HepG2 (cell line): Measurements from ENCODE around the gene FNBP1L. TPM values are rescaled to one million over a fixed set of nuclear protein-coding genes. Genes with fewer than 3 reads are reported as not detected.

Source experiments
- CHD4 ChIP-seq: fragments of 200-600 bp; sonication (generic); IDR thresholded peaks from 2 replicates; pipeline ENCODE4 v1.7.0; 2017; ENCODE audit warnings: mild to moderate bottlenecking, low read length, borderline replicate concordance
- EEA1 ChIP-seq: sonication (generic); formaldehyde crosslinking; IDR thresholded peaks from 2 replicates; pipeline ENCODE4 v1.5.1; 2020; ENCODE audit warnings: mild to moderate bottlenecking, missing genetic modification reagents, borderline replicate concordance
- GFI1 ChIP-seq: sonication (generic); formaldehyde crosslinking; IDR thresholded peaks from 2 replicates; pipeline ENCODE4 v1.5.0; 2020; ENCODE audit warnings: missing genetic modification reagents, mild to moderate bottlenecking, borderline replicate concordance
- JARID2 ChIP-seq: sonication (generic); formaldehyde crosslinking; IDR thresholded peaks from 2 replicates; pipeline ENCODE4 v1.8.1; 2023; ENCODE audit warnings: missing genetic modification reagents, inconsistent platforms; ENCODE audit not compliant: insufficient replicate concordance
- NBN ChIP-seq: fragments of 450-650 bp; conservative IDR thresholded peaks from 2 replicates; pipeline ENCODE4 v1.6.1; 2017
- THAP11 ChIP-seq: IDR thresholded peaks from 2 replicates; pipeline ENCODE4 v1.6.1; 2016; ENCODE audit warnings: missing biosample characterization, missing genetic modification reagents
- ZBTB3 ChIP-seq: sonication (generic); formaldehyde crosslinking; IDR thresholded peaks from 2 replicates; pipeline ENCODE4 v1.4.0; 2020; ENCODE audit warnings: low read depth, mild to moderate bottlenecking, moderate library complexity, missing genetic modification reagents, borderline replicate concordance
- ZMAT3 ChIP-seq: sonication (generic); formaldehyde crosslinking; conservative IDR thresholded peaks from 2 replicates; pipeline ENCODE4 v1.7.0; 2021; ENCODE audit warnings: missing genetic modification reagents
- ZMYM4 ChIP-seq: sonication (generic); formaldehyde crosslinking; IDR thresholded peaks from 2 replicates; pipeline ENCODE4 v1.8.1; 2023; ENCODE audit warnings: mild to moderate bottlenecking, missing genetic modification reagents
- ZNF878 ChIP-seq: sonication (generic); formaldehyde crosslinking; IDR thresholded peaks from 2 replicates; pipeline ENCODE4 v1.8.1; 2023; ENCODE audit warnings: mild to moderate bottlenecking, missing genetic modification reagents, moderate library complexity
- polyA plus RNA-seq, 8 experiments: library from polyadenylated mRNA; depleted of rRNA in 3 of 8; stranded (reverse) in 7 of 8; unstranded in 1 of 8; fragments of >200 nt; fragmentation: Illumina TruSeq in 4 of 8; extraction: Trizol in 4 of 8; gene quantifications; 2 replicates each; pipeline versions ENCODE4 v1.2.1 to v1.2.3, GENCODE V29; 2011 to 2016; ENCODE audit warnings: low read depth in 4 of 8, missing spikeins in 1 of 8, mixed read lengths in 1 of 8; ENCODE audit not compliant: insufficient read depth in 1 of 8
- total RNA-seq, 5 experiments: library from RNA; depleted of rRNA; stranded (reverse); fragments of >200 nt; fragmentation: Illumina TruSeq; extraction: Trizol; gene quantifications; 2 replicates each; pipeline ENCODE4 v1.2.3, GENCODE V29; 2016; ENCODE audit warnings: low read depth in 1 of 5
- TF ChIP-seq, protein P1 (sequence below): sonication (generic); formaldehyde crosslinking; IDR thresholded peaks from 2 replicates; pipeline ENCODE4 v1.4.0; 2020; ENCODE audit warnings: mild to moderate bottlenecking, missing genetic modification reagents
- TF ChIP-seq, protein P2 (sequence below): sonication (generic); IDR thresholded peaks from 2 replicates; pipeline ENCODE4 v1.6.1; 2016; ENCODE audit warnings: low read depth, borderline replicate concordance
- TF ChIP-seq, protein P3 (sequence below): sonication (generic); formaldehyde crosslinking; IDR thresholded peaks from 2 replicates; pipeline ENCODE4 v1.5.0; 2020; ENCODE audit warnings: mild to moderate bottlenecking, missing genetic modification reagents, borderline replicate concordance
- TF ChIP-seq, protein P4 (sequence below): sonication (generic); formaldehyde crosslinking; IDR thresholded peaks from 2 replicates; pipeline ENCODE4 v1.8.1; 2023; ENCODE audit warnings: mild to moderate bottlenecking, missing genetic modification reagents
- TF ChIP-seq, protein P5 (sequence below): sonication (generic); formaldehyde crosslinking; IDR thresholded peaks from 2 replicates; pipeline ENCODE4 v1.8.0; 2022; ENCODE audit warnings: missing genetic modification reagents, mild to moderate bottlenecking, borderline replicate concordance
- TF ChIP-seq, protein P6 (sequence below): sonication (generic); formaldehyde crosslinking; IDR thresholded peaks from 2 replicates; pipeline ENCODE4 v1.5.0; 2020; ENCODE audit warnings: missing genetic modification reagents

The FNBP1L gene
- total and polyA plus RNA-seq, 2 of the 13 experiments (the other 11 are each of a cell fraction or from before 2014, with no cell fraction given) = 24.1 to 27.1 TPM

DNA sequence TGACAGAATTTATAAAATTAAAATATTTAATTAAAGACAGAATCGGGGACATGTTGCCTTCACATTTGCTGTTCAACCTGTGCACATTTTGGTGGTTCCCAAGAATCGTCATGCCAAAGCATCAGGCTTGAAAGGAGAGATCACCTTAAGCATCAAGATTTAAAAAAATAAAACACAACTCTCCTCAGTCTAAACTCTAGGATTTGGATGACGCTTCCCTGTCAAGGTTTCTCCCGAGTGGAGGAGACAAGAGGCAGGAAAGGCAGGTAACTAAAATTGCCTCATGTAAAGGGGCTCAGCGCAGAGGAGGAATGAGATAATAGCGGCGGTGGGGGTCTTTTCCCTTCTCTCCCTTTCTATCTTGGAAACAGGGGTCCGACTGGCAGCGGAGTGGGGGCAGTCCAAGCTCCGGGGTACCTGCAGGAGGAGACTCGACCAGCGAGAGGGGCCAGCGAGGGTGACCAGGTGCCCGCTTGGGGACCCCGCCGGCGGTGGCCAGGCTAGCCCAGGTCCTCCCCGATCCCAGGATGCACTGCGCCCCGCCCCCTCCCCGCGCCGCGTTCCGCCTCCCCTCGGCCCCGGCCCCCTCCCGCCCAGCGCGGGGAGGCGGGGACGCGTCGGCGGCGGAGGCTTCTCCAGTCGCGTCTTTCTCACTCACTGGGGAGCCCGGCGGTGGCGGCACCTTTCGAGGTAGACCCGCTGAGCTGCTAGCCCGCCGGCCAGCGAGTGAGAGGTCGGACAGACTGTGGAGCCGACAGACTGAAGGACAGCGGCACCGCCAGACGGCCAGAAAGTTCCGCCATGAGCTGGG, at the start of gene FNBP1L (continued):
- peak; percentile 73; the same call in 1 of the 2 replicates for TF ChIP-seq GFI1 (CRISPR knock-in tag)
- TF ChIP-seq, protein P1, sequence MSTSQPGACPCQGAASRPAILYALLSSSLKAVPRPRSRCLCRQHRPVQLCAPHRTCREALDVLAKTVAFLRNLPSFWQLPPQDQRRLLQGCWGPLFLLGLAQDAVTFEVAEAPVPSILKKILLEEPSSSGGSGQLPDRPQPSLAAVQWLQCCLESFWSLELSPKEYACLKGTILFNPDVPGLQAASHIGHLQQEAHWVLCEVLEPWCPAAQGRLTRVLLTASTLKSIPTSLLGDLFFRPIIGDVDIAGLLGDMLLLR = peak; percentile 69
- peak; percentile 54; the same call in 1 of the 2 replicates for TF ChIP-seq ZMYM4
- TF ChIP-seq ZBTB3 (CRISPR knock-in tag) = 0 out of 2 replicates have a peak, but pooled peaks have one; percentile 33
- TF ChIP-seq, protein P2, sequence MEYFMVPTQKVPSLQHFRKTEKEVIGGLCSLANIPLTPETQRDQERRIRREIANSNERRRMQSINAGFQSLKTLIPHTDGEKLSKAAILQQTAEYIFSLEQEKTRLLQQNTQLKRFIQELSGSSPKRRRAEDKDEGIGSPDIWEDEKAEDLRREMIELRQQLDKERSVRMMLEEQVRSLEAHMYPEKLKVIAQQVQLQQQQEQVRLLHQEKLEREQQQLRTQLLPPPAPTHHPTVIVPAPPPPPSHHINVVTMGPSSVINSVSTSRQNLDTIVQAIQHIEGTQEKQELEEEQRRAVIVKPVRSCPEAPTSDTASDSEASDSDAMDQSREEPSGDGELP = no peak
- TF ChIP-seq, protein P3, sequence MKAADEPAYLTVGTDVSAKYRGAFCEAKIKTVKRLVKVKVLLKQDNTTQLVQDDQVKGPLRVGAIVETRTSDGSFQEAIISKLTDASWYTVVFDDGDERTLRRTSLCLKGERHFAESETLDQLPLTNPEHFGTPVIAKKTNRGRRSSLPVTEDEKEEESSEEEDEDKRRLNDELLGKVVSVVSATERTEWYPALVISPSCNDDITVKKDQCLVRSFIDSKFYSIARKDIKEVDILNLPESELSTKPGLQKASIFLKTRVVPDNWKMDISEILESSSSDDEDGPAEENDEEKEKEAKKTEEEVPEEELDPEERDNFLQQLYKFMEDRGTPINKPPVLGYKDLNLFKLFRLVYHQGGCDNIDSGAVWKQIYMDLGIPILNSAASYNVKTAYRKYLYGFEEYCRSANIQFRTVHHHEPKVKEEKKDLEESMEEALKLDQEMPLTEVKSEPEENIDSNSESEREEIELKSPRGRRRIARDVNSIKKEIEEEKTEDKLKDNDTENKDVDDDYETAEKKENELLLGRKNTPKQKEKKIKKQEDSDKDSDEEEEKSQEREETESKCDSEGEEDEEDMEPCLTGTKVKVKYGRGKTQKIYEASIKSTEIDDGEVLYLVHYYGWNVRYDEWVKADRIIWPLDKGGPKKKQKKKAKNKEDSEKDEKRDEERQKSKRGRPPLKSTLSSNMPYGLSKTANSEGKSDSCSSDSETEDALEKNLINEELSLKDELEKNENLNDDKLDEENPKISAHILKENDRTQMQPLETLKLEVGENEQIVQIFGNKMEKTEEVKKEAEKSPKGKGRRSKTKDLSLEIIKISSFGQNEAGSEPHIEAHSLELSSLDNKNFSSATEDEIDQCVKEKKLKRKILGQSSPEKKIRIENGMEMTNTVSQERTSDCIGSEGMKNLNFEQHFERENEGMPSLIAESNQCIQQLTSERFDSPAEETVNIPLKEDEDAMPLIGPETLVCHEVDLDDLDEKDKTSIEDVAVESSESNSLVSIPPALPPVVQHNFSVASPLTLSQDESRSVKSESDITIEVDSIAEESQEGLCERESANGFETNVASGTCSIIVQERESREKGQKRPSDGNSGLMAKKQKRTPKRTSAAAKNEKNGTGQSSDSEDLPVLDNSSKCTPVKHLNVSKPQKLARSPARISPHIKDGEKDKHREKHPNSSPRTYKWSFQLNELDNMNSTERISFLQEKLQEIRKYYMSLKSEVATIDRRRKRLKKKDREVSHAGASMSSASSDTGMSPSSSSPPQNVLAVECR (CRISPR knock-in tag) = peak; percentile 84; the same call in 1 of the 2 replicates
- TF ChIP-seq THAP11 = peak; percentile 25; the same call in 1 of the 2 replicates
- 0 out of 2 replicates have a peak, but pooled peaks have one; percentile 37 for TF ChIP-seq ZMAT3 (CRISPR knock-in tag)
- TF ChIP-seq JARID2 (CRISPR knock-in tag) = no peak
- TF ChIP-seq, protein P4, sequence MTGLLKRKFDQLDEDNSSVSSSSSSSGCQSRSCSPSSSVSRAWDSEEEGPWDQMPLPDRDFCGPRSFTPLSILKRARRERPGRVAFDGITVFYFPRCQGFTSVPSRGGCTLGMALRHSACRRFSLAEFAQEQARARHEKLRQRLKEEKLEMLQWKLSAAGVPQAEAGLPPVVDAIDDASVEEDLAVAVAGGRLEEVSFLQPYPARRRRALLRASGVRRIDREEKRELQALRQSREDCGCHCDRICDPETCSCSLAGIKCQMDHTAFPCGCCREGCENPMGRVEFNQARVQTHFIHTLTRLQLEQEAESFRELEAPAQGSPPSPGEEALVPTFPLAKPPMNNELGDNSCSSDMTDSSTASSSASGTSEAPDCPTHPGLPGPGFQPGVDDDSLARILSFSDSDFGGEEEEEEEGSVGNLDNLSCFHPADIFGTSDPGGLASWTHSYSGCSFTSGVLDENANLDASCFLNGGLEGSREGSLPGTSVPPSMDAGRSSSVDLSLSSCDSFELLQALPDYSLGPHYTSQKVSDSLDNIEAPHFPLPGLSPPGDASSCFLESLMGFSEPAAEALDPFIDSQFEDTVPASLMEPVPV (CRISPR knock-in tag) = peak; percentile 65; the same call in 1 of the 2 replicates
- TF ChIP-seq EEA1 = peak; percentile 55; the same call in 1 of the 2 replicates
- no peak for TF ChIP-seq CHD4
- TF ChIP-seq, protein P5, sequence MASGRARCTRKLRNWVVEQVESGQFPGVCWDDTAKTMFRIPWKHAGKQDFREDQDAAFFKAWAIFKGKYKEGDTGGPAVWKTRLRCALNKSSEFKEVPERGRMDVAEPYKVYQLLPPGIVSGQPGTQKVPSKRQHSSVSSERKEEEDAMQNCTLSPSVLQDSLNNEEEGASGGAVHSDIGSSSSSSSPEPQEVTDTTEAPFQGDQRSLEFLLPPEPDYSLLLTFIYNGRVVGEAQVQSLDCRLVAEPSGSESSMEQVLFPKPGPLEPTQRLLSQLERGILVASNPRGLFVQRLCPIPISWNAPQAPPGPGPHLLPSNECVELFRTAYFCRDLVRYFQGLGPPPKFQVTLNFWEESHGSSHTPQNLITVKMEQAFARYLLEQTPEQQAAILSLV (CRISPR knock-in tag) = peak; percentile 70; the same call in 1 of the 2 replicates
- TF ChIP-seq, protein P6, sequence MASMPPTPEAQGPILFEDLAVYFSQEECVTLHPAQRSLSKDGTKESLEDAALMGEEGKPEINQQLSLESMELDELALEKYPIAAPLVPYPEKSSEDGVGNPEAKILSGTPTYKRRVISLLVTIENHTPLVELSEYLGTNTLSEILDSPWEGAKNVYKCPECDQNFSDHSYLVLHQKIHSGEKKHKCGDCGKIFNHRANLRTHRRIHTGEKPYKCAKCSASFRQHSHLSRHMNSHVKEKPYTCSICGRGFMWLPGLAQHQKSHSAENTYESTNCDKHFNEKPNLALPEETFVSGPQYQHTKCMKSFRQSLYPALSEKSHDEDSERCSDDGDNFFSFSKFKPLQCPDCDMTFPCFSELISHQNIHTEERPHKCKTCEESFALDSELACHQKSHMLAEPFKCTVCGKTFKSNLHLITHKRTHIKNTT (CRISPR knock-in tag) = 0 out of 2 replicates have a peak, but pooled peaks have one; percentile 70
- TF ChIP-seq NBN = no peak
- TF ChIP-seq ZNF878 (CRISPR knock-in tag) = no peak
